Activated CD8-positive, alpha-beta T cell treated with anti-CD3 and anti-CD28 coated beads for 36 hours (primary cell): ENCODE data around the gene TMEM150B. TPM values are rescaled to one million over a fixed set of nuclear protein-coding genes. Genes with fewer than 3 reads are reported as not detected.

Experiments
- ATAC-seq: fragments of 200-7000 bp; cut with Tn5 transposase; one replicate; pipeline ENCODE4 v1.10.0; 2021; ENCODE audit warnings: mild to moderate bottlenecking, moderate library complexity
- CTCF ChIA-PET: fragments of 350-600 bp; sonication (Branson Sonifier 250); formaldehyde crosslinking; loops from one replicate; lab custom pipeline; 2021; ENCODE audit warnings: antibody characterized with exemption; lab: Charles Lee
- POLR2A ChIA-PET: fragments of 350-600 bp; sonication (Branson Sonifier 250); formaldehyde crosslinking; loops from one replicate; lab custom pipeline; 2021; ENCODE audit warnings: antibody characterized with exemption; lab: Charles Lee
- DNase-seq: peaks from one replicate; pipeline ENCODE4 v3.0.0-alpha.2; 2020
- H3K27ac Mint-ChIP-seq: one replicate; pipeline ENCODE4 v1.8.0; 2021; ENCODE audit warnings: mild to moderate bottlenecking, mixed read lengths
- H3K27me3 Mint-ChIP-seq: one replicate; pipeline ENCODE4 v1.8.0; 2021; ENCODE audit warnings: mixed read lengths
- H3K36me3 Mint-ChIP-seq: one replicate; pipeline ENCODE4 v1.8.0; 2021; ENCODE audit warnings: low read depth, mixed read lengths
- H3K4me1 Mint-ChIP-seq: one replicate; pipeline ENCODE4 v1.8.0; 2021; ENCODE audit warnings: low read depth, mixed read lengths
- H3K4me3 Mint-ChIP-seq: one replicate; pipeline ENCODE4 v1.8.0; 2021; ENCODE audit warnings: mild to moderate bottlenecking, moderate library complexity, mixed read lengths
- H3K9me3 Mint-ChIP-seq: one replicate; pipeline ENCODE4 v1.8.0; 2021; ENCODE audit warnings: mixed read lengths
- intact Hi-C: fragments of 100-400 bp; cut with micrococcal nuclease; formaldehyde crosslinking; loops from one replicate; pipeline ENCODE4 v1.10.0; 2022
- total RNA-seq, 2 experiments: library from RNA; stranded (reverse); gene quantifications; one replicate each; pipeline ENCODE4 v1.2.3, GENCODE V29; 2021
- TF ChIP-seq, protein P1 (sequence below): fragments of 200-600 bp; IDR thresholded peaks from one replicate; pipeline ENCODE4 v1.8.0; 2022; ENCODE audit warnings: antibody characterized with exemption, mild to moderate bottlenecking

The TMEM150B gene
- total RNA-seq, 2 experiments from 2014 or later, result not detected

DNA sequence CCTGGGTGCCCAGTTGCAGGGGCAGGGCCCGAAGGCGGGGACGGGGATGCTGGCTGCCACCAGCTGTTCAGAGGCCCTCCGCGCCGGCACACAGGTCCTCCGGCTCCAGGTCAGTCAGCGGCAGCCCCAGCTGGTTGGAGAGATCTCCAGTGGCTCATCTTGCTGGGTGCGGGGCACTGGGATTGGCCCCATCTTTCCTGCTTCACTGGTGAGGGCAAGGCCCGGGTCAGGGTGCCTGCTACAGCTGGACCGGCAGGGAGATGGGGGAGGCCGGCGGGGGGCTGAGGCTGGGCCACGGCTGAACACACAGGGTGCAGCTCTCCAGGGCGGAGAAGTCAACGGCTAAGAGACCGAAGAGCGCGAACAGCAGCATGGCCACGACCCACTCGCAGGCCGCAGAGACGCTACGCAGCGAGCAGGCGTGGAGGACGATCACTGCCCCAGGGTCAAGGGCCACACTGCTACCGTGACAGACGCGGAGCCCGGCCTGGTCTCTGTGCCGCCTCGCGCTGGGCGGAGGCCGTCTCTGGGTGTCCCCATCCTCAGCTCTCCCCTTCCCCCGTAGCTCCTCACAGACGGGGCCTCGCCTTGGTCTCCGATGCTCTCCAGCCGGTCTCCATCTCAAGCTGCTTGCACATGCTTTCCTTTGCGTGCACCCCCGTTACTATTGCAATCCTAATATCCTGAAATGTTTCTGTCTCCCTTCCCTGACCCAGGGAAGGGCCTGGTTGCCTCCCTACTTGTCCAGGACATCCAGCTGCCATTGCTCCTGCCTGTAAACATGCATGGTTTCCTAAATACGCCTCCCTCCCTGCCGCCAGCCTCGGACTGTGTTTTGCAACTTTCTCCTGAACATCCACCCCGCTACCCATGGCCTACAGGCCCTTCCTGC lies 12.3 kb downstream of the TMEM150B start:
- CTCF ChIA-PET, result interaction anchor here (1.5 to 1.9 kb wide), 2 partner anchors 11 kb away, joined by 3 to 7 read pairs; no protein-coding TSS in a partner anchor
- DNase-seq (no peak), ATAC-seq (no peak)
- H3K27me3 Mint-ChIP-seq, result no peaks in the 10 kb centered on the region
- TF ChIP-seq, protein P1, sequence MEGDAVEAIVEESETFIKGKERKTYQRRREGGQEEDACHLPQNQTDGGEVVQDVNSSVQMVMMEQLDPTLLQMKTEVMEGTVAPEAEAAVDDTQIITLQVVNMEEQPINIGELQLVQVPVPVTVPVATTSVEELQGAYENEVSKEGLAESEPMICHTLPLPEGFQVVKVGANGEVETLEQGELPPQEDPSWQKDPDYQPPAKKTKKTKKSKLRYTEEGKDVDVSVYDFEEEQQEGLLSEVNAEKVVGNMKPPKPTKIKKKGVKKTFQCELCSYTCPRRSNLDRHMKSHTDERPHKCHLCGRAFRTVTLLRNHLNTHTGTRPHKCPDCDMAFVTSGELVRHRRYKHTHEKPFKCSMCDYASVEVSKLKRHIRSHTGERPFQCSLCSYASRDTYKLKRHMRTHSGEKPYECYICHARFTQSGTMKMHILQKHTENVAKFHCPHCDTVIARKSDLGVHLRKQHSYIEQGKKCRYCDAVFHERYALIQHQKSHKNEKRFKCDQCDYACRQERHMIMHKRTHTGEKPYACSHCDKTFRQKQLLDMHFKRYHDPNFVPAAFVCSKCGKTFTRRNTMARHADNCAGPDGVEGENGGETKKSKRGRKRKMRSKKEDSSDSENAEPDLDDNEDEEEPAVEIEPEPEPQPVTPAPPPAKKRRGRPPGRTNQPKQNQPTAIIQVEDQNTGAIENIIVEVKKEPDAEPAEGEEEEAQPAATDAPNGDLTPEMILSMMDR, result no peak
- H3K27ac Mint-ChIP-seq, result no peak overlapping the region
- H3K36me3 Mint-ChIP-seq, result no peaks in the 10 kb centered on the region
- intact Hi-C loops, result no loop called here
- POLR2A ChIA-PET, result interaction anchor here (0.9 to 1.4 kb wide), 3 partner anchors 12 to 93 kb away, joined by 3 to 4 read pairs (median 3); no protein-coding TSS in a partner anchor
- no peaks in the 10 kb centered on the region for H3K4me1 Mint-ChIP-seq
- H3K4me3 Mint-ChIP-seq, result no peak overlapping the region
- H3K9me3 Mint-ChIP-seq, result no peaks in the 10 kb centered on the region

DNA sequence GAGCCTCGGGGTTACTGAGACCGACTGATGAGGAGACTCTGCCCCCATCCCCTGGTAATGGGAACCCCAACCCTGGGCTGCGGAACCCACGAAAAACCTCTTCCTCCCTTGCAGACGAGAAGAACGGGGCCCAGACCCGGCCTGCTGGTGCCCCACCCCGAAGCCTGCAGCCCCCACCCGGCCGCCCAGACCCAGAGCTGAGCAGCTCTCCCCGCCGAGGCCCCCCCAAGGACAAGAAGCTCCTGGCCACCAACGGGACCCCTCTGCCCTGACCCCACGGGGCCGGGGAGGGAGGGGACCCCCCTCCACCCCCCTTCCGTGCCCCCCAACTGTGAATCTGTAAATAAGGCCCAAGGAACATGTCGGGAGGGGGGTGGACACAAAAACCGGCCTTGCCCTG lies 13.3 kb downstream of the TMEM150B start:
- POLR2A ChIA-PET, result interaction anchor here (1.1 kb wide), 1 partner anchor 72 kb away, joined by 3 read pairs; no protein-coding TSS in a partner anchor
- ATAC-seq, result no peak
- no peaks in the 10 kb centered on the region for H3K36me3 Mint-ChIP-seq
- H3K27ac Mint-ChIP-seq, result no peak overlapping the region
- no peak for DNase-seq
- H3K27me3 Mint-ChIP-seq, result no peaks in the 10 kb centered on the region
- TF ChIP-seq, protein P1, result no peak
- CTCF ChIA-PET, result interaction anchor here (1.5 kb wide), 1 partner anchor 10 kb away, joined by 3 read pairs; no protein-coding TSS in a partner anchor
- no peaks in the 10 kb centered on the region for H3K4me1 Mint-ChIP-seq
- no peak overlapping the region for H3K4me3 Mint-ChIP-seq
- intact Hi-C loops, result no loop called here
- H3K9me3 Mint-ChIP-seq, result no peaks in the 10 kb centered on the region

DNA sequence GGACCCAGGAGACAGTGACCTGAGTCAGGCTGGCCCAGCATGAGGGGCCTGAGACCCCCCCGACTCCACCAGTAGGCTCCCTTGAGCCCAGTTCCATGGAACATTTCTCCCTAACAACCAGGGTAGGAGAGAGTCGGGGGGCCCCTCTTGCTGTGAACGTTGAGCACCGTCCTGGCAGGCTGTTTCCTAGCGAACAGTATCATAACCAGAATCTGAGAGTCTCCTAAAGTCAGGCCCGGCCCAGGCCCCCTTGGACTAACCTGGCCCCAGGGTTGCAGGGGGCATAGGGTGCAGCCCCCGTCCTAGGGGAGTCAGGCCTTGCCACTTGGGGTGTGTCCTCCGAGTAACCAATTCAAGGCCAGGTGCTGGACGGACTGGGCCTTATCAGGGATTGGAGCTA lies 13.7 kb downstream of the TMEM150B start:
- H3K4me1 Mint-ChIP-seq, result no peaks in the 10 kb centered on the region
- H3K4me3 Mint-ChIP-seq, result no peak overlapping the region
- ChIA-PET POLR2A (interaction anchor here (1.1 kb wide), 1 partner anchor 72 kb away, joined by 3 read pairs; no protein-coding TSS in a partner anchor), CTCF (interaction anchor here (1.5 kb wide), 1 partner anchor 9 kb away, joined by 3 read pairs; no protein-coding TSS in a partner anchor)
- H3K27me3 Mint-ChIP-seq, result no peaks in the 10 kb centered on the region
- ATAC-seq (no peak), DNase-seq (no peak)
- no peaks in the 10 kb centered on the region for H3K36me3 Mint-ChIP-seq
- TF ChIP-seq, protein P1, result no peak
- no peaks in the 10 kb centered on the region for H3K9me3 Mint-ChIP-seq
- H3K27ac Mint-ChIP-seq, result no peak overlapping the region
- intact Hi-C loops, result no loop called here

DNA sequence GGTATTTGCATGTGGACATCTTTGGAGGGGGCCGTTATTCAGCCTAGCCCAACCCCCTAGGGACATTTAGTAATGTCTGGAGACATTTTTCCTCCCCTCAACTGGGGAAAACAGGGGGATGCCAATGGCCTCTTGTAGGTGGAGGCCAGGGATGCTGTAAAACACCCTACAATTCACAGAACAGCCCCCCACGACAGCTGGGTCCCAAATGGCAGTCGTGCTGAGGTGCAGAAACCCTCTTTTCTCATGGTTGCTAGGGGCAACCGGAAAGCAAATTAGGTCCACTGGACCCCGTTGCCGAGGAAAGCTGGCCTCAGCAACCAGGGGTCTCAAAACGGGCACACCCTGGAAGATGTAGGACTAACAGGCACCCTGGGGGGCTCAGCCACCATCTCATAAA lies 14.6 kb downstream of the TMEM150B start:
- Mint-ChIP-seq H3K27ac (no peak overlapping the region), H3K36me3 (no peaks in the 10 kb centered on the region), H3K9me3 (no peaks in the 10 kb centered on the region), H3K4me3 (no peak overlapping the region), H3K4me1 (no peaks in the 10 kb centered on the region), H3K27me3 (no peaks in the 10 kb centered on the region)
- DNase-seq (no peak), ATAC-seq (no peak)
- TF ChIP-seq, protein P1, result no peak
- intact Hi-C loops, result no loop called here
- CTCF ChIA-PET, result interaction anchor here (1.0 kb wide), 1 partner anchor 9 kb away, joined by 3 read pairs; no protein-coding TSS in a partner anchor
- POLR2A ChIA-PET, result no interaction called here
